Left forelimb (tissue), 1 donor: ENCODE results near the gene NECAB3.

ENCODE experiments used
- DNase-seq: peaks from one replicate; pipeline ENCODE4 v3.0.0-alpha.2; 2018; ENCODE audit warnings: low spot score

The NECAB3 gene

GRCh38 chr20:33696448-33696847 is 22.2 kb upstream of the NECAB3 start:
- no peak for DNase-seq

- no peak for DNase-seq
Measured at GRCh38 chr20:33694639-33695012, 20.4 kb upstream of the NECAB3 start.

- no peak for DNase-seq
Measured at GRCh38 chr20:33693741-33694638, 19.8 kb upstream of the NECAB3 start.

GRCh38 chr20:33693289-33693688 is 19.1 kb upstream of the NECAB3 start:
- no peak for DNase-seq

GRCh38 chr20:33689973-33690372 is 15.7 kb upstream of the NECAB3 start:
- DNase-seq, result no peak

- DNase-seq, result no peak
Measured at GRCh38 chr20:33689493-33689892, 15.3 kb upstream of the NECAB3 start.

GRCh38 chr20:33688938-33689424 is 14.8 kb upstream of the NECAB3 start:
- no peak for DNase-seq

GRCh38 chr20:33687993-33688937 is 14.0 kb upstream of the NECAB3 start:
- DNase-seq, result no peak

GRCh38 chr20:33687370-33687915 is 13.2 kb upstream of the NECAB3 start:
- no peak for DNase-seq

- DNase-seq, result no peak
Measured at GRCh38 chr20:33686984-33687366, 12.7 kb upstream of the NECAB3 start.

- peak; percentile 98 for DNase-seq
Measured at GRCh38 chr20:33686100-33686983, 12.1 kb upstream of the NECAB3 start, which contains the start of gene E2F1. Gene E2F1 (minus strand): TSS chr20:33686385. CDS start chr20:33686264, 121 bp downstream.

- DNase-seq, result no peak
Measured at GRCh38 chr20:33685328-33686099, 11.3 kb upstream of the NECAB3 start.

- no peak for DNase-seq
Measured at GRCh38 chr20:33684533-33685327, 10.5 kb upstream of the NECAB3 start.

- no peak for DNase-seq
Measured at GRCh38 chr20:33681728-33682353, 7.6 kb upstream of the NECAB3 start.

- DNase-seq, result no peak
Measured at GRCh38 chr20:33681288-33681687, 7.1 kb upstream of the NECAB3 start.

GRCh38 chr20:33680686-33681085 is 6.5 kb upstream of the NECAB3 start:
- no peak for DNase-seq

- no peak for DNase-seq
Measured at GRCh38 chr20:33679758-33680485, 5.7 kb upstream of the NECAB3 start.

- DNase-seq, result peak; percentile 81
Measured at GRCh38 chr20:33677991-33678702, 3.9 kb upstream of the NECAB3 start.
